HG02973 (cell line): ENCODE measurements around the gene SELP.
A peak's percentile ranks its signal among the peaks of the same experiment; 100 is the strongest.

ENCODE experiments used
- ATAC-seq: cut with Tn5 transposase; IDR thresholded peaks from one replicate; pipeline ENCODE4 v1.9.1; 2021; ENCODE audit warnings: moderate library complexity; ENCODE audit not compliant: unreplicated experiment

SELP gene

DNA sequence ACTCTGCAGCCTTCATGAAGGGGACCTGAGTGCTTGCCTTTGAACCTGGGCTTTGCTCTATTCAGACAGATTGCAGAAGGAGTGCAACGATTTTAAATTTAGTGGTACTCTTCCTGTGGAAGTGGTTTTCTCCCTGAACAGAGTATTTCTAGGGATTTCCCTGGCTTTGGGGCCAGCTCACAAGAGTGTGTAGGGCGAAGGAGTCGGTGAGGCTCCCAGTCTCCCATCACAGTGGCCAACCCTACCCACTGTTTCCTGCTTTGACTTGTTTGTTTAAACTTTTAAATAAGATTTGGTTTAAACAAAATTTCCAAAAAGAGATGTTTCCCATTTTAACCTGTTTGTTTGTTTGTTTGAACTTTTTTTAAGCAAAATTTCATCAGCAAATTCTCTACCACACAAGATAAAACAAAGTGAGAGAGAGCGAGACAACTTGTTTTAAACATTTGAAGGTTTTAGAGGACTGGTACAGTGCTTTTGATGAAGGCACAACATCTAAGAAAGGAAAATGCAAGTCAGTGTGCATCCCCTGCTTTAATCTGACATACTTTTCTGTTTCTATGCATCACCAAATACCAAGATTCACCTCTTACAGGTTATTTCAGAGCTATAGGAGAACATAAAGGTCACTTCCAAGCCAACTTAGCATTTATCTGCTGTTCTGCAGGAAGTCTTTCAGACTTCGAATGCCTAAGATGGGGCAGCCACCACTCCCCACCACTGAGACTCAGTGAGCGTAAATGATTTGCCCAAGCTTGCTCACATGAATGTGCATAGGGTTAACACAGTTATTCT, 6.6 kb downstream of the SELP start:
- ATAC-seq: no peak

DNA sequence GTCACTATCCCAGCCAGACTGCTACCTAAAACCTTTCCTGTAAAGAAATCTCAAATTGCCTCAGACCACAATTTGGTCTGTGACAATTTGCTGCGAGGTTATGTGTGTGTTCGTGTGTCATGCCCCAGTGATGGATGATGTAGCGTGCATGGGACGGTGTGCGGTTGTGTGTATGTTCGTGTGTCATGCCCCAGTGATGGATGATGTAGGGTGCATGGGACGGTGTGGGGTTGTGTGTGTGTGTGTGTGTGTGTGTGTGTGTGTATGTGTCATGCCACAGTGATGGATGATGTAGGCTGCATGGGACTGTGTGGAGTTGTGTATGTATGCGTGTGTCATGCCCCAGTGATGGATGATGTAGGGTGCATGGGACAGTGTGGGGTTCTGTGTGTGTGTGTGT, 9.4 kb downstream of the SELP start:
- ATAC-seq: no peak

DNA sequence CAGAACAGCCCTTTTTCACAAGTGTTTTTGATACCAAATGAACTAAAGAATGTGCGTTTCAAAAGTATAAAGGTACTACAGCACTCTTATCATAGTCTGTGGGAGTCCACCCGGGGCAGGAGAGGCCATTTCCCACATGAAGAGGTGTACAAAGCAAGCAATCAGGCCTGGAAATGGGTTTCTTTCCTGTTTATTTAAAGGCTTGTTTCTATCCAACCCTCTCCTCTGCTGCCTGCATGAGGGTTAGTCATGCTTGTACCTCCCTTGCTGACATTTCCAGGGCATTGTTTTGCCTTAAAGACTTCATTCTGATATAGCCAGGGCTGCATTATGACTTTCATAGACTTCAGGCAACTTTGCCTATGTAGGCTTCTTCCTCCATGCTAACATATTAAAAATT, 11.6 kb downstream of the SELP start:
- ATAC-seq: no peak

DNA sequence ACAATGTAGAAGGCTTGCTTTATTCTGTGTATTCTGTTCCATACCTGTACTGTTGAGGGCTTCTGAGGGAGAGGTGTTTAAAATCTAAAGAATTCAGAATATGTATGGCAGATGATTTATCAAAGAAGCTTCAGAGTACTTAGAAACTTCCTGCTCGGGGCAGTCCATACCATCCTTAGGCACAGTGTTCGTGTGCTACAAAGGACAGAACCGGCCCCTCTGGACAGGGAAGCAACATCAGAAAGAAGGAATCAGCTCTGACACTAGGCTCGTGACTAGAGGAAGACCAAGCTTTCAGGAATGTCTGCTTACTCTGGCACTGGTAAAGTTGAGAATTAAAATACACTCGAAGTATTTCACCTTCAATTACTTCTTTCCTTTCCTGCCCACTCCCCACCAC, 14.1 kb downstream of the SELP start:
- ATAC-seq: no peak

- ATAC-seq: no peak
Observed at GRCh38 chr1:169610858-169611257, 19.1 kb downstream of the SELP start.

GRCh38 chr1:169610108-169610507, 19.8 kb downstream of the SELP start:
- ATAC-seq: no peak

DNA sequence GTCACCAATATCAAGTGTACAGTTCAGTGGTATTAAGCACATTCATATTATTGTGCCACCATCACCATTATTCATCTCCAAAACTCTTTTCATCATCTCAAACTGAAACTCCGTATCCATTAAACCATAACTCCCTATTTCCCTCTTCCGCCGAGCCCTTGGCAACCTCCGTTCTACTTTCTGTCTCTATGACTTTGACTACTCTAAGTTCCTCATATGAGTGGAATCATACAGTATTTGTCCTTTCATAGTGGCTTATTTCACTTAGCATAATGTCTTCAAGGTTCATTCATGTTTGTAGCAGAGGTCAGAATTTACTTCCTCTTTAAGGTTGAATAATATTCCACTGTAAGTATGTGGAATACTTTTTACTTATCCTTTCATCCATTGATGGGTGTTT, 21.7 kb downstream of the SELP start:
- no peak for ATAC-seq

DNA sequence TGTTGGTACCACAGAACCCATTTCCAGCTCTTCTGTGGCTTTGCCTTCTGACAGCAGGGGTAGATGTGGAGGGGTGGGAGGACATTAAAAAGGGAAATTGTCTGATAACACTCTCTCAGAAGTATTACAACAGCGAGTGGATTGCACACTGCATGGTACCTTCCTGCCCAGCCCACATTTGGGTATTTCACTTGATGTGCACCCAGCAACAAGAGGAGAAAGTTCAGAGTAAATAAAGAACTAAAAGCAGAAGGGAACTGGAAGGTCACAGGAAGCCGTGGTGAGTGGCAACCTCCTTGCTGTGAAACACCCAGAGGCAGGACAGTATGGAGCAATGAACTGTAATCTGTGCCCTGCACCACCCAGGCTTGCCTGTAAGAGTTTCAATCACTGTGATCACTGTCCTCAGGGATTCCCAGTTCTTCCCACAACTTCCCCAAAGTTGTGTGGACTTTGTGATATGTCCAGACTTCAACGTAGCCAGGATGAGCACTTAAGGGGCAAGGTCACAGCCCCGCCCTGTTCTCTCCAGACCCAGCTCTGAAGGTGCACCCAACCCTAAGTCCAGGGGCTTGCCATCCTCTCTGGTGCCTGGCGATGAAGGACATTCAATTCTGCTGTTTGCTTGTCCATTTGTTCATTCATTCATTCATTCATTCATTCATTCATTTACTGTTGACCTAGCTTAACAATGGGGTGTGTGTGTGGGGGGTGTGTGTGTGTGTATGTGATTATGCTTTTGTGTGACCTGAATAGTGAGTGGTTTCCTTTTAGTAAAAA, 25.0 kb downstream of the SELP start:
- ATAC-seq: peak; percentile 58

GRCh38 chr1:169601096-169601881, 28.6 kb downstream of the SELP start:
- ATAC-seq: no peak

DNA sequence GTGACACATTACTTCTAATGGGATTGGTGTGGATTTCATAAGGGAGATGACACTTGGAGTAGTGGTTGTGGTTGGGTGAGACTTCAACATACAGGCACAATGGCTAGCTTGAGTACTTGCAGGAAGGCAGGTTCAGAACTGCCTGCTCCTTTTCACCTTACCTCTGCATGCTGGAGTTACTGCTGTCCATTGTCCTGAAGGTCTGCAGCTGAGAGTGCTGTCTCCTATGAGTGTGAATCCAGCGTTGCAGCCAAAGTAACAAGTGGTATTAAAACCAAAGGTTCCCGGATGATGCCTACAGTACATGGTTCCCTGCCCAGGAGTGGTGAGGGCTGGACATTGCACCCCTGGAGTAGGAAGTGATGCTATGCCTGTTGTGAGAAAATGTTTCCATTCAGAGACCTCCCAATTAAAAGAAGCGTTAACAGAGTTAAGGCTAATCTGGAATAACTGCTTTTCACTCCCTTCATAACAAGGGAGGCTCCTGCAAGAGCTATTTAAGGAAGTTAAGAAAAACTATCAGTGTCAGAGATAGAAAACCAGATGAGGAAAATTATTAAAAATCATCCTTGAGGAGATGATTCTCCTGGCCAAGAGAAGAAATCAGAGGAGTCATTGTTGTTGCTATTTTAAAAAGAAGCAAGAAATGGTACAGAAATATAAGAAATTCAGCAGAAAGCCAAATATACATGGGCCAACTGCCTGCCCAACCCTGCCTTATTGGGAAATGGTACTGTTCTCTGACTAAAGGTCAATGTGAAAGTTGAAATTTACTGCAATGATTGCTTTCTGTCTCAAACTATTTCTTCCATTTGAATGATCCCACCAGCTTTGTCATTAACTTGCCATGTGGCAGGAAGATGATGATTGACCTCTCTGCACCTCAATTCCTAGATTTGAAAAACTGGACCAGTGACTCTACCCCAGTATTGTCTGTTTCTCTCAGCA, 33.9 kb downstream of the SELP start:
- ATAC-seq: no peak

DNA sequence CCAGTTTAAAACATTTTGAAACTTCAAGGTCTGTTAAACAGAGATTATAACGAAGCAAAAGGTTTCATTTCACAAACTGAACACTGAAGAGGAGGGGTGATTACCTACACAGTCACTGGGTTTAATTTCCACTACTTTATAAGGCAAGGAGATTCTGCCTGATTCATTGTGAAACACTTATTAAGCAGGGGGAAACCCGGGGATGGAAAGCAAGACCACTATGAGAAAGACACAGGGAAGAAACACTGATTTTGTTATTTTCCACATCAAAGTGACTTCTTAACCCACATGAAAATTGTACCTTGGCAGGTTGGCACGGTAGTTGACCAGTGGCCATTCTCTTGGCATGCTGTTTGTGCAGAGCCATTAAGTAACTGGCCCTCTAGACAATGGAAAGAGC, 35.5 kb downstream of the SELP start:
- peak; percentile 68 for ATAC-seq

- no peak for ATAC-seq
Observed at GRCh38 chr1:169590932-169591331, 39.0 kb downstream of the SELP start.

GRCh38 chr1:169588785-169589485, 41.0 kb downstream of the SELP start:
- ATAC-seq: no peak

DNA sequence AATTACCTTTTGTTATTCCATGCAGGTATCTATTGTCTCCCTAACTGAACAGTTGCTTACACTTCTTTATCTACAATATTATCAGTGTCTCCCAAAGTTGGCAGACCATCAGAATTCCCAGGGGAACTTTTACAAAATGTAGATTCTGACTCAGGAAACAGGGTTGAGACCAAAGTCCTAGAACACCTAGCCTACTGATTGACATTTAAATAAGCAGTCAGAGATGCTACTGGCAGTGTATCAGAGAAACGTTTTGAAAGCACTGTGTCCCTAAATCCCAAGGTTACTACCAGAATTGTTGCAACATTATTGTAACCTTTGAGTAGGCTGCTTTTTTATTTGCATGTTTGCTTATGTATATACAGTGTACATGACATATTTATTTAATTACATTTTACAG, 41.8 kb downstream of the SELP start:
- no peak for ATAC-seq

GRCh38 chr1:169586395-169587255, 43.3 kb downstream of the SELP start, which contains the start of gene F5:
Gene F5 (minus strand): TSS chr1:169586481. CDS start chr1:169586386, 95 bp downstream.
- peak; percentile 93 for ATAC-seq

GRCh38 chr1:169586067-169586394, 43.9 kb downstream of the SELP start:
- ATAC-seq: no peak

GRCh38 chr1:169585181-169585580, 44.7 kb downstream of the SELP start:
- ATAC-seq: no peak

DNA sequence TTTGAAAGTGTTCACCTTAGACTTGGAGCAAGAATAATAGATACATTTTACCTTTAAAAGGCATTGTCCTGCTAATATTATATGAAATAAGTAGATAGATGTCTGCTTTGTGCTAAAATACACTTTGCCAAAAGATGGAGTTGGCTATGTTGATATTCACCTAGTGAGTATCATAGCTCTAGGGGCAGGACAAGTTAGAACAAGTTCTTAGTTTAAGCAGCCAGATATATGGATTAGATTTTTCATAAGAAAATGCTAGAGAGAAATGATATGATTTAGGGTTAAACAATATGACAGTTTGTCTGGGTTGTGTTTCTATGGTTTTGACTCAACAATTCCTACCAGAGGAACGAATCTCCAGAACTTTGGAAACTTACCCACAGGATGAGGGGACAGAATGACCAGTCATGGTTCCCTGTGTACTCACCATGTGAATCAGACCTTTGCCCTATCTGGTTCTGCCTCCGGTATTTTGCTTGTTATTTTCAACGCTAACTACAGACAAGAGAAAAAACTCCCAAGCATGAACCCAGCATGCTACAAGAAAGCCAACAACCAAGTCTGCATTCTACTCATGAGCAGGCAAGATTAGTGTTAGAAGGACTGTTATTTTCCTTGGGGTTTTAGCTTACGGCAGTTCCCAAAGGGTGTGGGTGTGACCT, 45.3 kb downstream of the SELP start:
- no peak for ATAC-seq
